ENCODE data around the gene CDC25A.

The CDC25A gene

DNA sequence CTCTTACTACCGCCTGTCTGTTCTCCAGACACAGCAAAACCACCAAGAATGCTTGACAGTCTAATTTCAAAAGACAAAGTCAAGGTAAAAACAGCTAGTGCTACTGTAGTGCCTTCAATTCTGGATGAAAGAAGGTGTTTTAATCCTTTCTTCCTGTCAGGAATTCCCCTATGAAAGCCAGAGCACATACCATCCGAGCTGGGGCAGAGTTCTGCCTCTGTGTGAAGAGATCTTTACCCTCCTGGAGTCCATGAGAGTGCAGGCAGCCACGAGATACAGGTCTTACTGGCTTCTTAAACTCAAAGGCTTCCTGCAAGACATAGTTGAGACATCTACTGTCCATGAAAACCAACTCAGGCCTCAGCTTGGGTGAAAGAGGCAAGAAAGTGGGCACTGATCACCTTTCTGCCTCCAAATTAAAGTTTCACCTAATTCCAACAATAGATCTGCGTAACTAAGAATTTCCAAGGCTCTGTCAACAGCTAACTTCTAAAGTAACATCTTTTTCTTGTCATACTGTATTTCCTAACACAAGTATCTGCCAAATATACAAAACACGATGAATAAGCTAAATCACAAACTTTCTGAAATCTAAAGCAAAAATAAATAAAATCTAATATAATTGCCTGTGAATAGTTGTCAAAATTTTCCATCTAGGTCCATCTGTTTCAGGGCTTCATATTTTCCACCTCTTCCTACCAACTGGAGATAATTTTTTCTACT is 7.5 kb downstream of the CDC25A start:
- H3K36me3 Mint-ChIP-seq, result peaks cover 100% of the 10 kb centered on the region
- H3K9me3 Mint-ChIP-seq, result no peaks in the 10 kb centered on the region
- DNase-seq (ENCODE audit: low spot score in 2 of 2) (no peak), ATAC-seq (no peak)
- no peaks in the 10 kb centered on the region for H3K4me1 Mint-ChIP-seq
- H3K27ac Mint-ChIP-seq, result no peak overlapping the region
- no peak overlapping the region for H3K4me3 Mint-ChIP-seq

GRCh38 chr3:48180021-48180420 is 8.2 kb downstream of the CDC25A start:
- Mint-ChIP-seq H3K4me3 (no peak overlapping the region), H3K36me3 (peaks cover 100% of the 10 kb centered on the region), H3K4me1 (no peaks in the 10 kb centered on the region), H3K27ac (no peak overlapping the region), H3K9me3 (no peaks in the 10 kb centered on the region)
- ATAC-seq (no peak), DNase-seq (ENCODE audit: low spot score in 2 of 2) (no peak)

DNA sequence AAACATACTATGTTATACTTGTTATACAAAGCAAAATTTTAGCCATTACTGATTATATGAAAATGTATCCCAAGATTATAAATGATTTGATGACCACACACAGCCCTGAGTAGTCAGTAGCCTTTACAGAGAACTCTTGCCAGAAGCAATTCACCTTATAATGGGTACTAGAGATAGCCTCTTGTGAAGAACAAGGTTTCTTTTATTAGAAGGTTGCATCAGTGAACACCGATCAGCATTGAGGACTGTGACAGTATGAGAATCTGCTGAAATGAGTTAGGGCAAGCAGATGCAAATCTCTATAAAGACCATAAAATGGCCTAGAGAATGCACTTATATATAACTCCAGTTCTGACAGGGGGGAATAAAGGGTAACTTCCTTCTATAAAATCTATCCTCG is 10.1 kb downstream of the CDC25A start:
- no peak overlapping the region for H3K4me3 Mint-ChIP-seq
- H3K4me1 Mint-ChIP-seq, result no peaks in the 10 kb centered on the region
- DNase-seq (ENCODE audit: low spot score in 2 of 2), result no peak
- H3K36me3 Mint-ChIP-seq, result peaks cover 100% of the 10 kb centered on the region
- ATAC-seq, result no peak
- no peaks in the 10 kb centered on the region for H3K9me3 Mint-ChIP-seq
- H3K27ac Mint-ChIP-seq, result no peak overlapping the region

DNA sequence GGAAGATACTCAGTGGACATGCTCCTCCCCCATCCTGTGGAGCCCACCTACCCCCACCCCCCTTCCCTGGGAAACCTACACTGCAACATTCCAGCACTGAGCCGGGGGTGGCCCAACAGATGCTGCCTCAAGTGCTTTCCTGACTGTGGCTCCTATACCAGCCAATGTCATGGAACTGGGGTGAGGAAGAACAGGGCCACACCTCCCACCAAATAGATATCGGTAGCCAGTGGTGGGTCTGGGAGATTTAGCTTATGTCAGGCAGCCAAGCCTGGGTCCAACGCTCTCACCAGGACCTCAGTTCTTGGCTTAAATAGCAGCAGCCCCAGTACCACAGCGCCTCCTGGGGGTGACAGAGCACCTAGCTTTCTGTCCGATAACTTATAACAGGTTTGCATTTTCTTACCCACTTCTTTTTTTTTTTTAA is 30.3 kb downstream of the CDC25A start:
- ATAC-seq (peak; percentile 50), DNase-seq (ENCODE audit: low spot score in 2 of 2) (peak; percentile 21 to 63)
- Mint-ChIP-seq H3K36me3 (peaks cover 56% of the 10 kb centered on the region), H3K9me3 (no peaks in the 10 kb centered on the region), H3K27ac (no peak overlapping the region), H3K4me3 (no peak overlapping the region), H3K4me1 (no peaks in the 10 kb centered on the region)

GRCh38 chr3:48157202-48157840 is 30.9 kb downstream of the CDC25A start:
- Mint-ChIP-seq H3K9me3 (no peaks in the 10 kb centered on the region), H3K4me1 (no peaks in the 10 kb centered on the region), H3K4me3 (no peak overlapping the region), H3K27ac (no peak overlapping the region), H3K36me3 (peaks cover 50% of the 10 kb centered on the region)
- DNase-seq (ENCODE audit: low spot score in 2 of 2) (no peak), ATAC-seq (no peak)

- Mint-ChIP-seq H3K36me3 (peaks cover 38% of the 10 kb centered on the region), H3K9me3 (no peaks in the 10 kb centered on the region), H3K4me1 (peaks cover 7% of the 10 kb centered on the region), H3K27ac (no peak overlapping the region), H3K4me3 (no peak overlapping the region)
- no peak for ATAC-seq
- DNase-seq (ENCODE audit: low spot score in 2 of 2), result no peak
These were observed 32.1 kb downstream of the CDC25A start for GRCh38 chr3:48156163-48156562.

DNA sequence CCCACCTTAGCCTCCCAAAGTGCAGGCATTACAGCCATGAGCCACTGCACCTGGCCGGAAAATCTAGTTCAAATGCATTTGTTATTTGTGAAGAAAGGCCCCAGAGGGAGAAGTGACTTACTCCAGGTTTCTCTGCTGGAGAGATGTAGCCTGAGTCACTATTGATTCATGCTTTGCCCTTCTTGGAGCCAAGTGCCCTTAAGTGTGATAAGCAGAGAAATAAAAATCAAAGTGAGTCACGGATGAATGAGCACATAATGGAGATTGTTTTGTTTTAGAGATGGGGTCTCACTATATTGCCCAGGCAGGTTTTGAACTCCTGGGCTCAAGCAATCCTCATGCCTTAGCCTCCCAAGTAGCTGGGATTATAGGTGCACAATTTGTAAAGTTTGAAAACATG is 33.1 kb downstream of the CDC25A start:
- Mint-ChIP-seq H3K9me3 (no peaks in the 10 kb centered on the region), H3K27ac (no peak overlapping the region), H3K36me3 (peaks cover 29% of the 10 kb centered on the region), H3K4me3 (no peak overlapping the region), H3K4me1 (peaks cover 10% of the 10 kb centered on the region)
- DNase-seq (ENCODE audit: low spot score in 2 of 2) (no peak), ATAC-seq (no peak)

DNA sequence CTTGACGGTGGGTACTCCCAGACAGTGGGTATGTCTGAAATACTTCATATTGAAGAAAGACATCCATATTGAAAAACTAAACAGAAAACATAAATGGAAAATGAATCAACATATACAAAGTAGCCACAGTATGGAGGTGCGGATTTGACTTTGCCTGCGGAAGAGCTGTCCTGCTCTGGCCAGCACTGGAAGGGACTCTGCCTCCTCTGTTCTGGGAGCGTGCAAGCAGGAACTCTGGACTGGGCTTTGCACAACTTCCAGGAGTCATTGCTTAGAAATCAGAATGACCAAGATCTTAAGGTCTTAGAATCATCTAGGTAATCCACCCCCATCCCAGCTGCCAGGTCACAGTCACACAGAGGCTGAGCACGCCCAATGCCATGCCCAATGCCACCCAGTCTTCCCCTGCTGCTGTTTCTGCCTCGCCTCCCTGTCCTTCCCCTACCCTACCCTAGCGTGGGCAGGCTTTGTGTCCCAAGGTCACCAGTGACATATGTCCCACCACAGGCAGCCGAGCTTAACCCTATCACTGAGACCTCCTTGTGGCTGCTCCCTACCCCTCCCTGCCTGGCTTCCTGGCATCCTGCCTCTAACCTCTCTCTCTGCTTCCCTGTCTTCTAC is 36.3 kb downstream of the CDC25A start:
- Mint-ChIP-seq H3K9me3 (no peaks in the 10 kb centered on the region), H3K4me1 (peaks cover 10% of the 10 kb centered on the region), H3K36me3 (no peaks in the 10 kb centered on the region), H3K4me3 (no peak overlapping the region), H3K27ac (no peak overlapping the region)
- ATAC-seq, result peak; percentile 36
- no peak for DNase-seq (ENCODE audit: low spot score in 2 of 2)

- peak overlapping the region; percentile 50 for H3K27ac Mint-ChIP-seq
- ATAC-seq (peak; percentile 92), DNase-seq (ENCODE audit: low spot score in 2 of 2) (peak; percentile 40 to 84)
- H3K36me3 Mint-ChIP-seq, result no peaks in the 10 kb centered on the region
- H3K9me3 Mint-ChIP-seq, result no peaks in the 10 kb centered on the region
- H3K4me3 Mint-ChIP-seq, result no peak overlapping the region
- H3K4me1 Mint-ChIP-seq, result peaks cover 10% of the 10 kb centered on the region
These were observed 37.0 kb downstream of the CDC25A start for GRCh38 chr3:48151058-48151806.

DNA sequence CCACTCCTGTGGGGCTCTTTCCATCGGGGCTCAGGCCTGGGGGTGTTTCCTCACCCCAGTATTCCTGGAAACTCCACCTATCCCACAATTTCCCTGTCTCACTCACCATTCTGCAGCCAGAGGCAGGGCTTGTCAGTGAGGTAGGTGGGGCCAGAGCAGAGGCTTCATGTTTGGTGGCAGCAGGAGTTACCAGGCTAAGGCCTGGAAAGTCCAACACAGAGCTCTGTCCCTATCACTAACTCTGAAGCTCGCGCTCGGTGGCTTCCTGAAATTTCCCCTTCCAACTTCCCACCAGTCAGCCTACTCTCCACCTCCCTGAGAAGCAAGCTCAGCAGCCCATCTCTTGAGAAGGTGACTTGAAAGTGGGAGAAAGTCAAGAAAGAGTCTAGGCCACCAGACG is 44.2 kb downstream of the CDC25A start:
- Mint-ChIP-seq H3K4me1 (no peaks in the 10 kb centered on the region), H3K36me3 (no peaks in the 10 kb centered on the region), H3K9me3 (no peaks in the 10 kb centered on the region), H3K27ac (no peak overlapping the region), H3K4me3 (no peak overlapping the region)
- DNase-seq (ENCODE audit: low spot score in 2 of 2), result no peak
- ATAC-seq, result no peak

GRCh38 chr3:48143567-48143966 is 44.6 kb downstream of the CDC25A start:
- no peak for ATAC-seq
- H3K36me3 Mint-ChIP-seq, result no peaks in the 10 kb centered on the region
- DNase-seq (ENCODE audit: low spot score in 2 of 2), result no peak
- H3K27ac Mint-ChIP-seq, result no peak overlapping the region
- no peaks in the 10 kb centered on the region for H3K4me1 Mint-ChIP-seq
- no peaks in the 10 kb centered on the region for H3K9me3 Mint-ChIP-seq
- H3K4me3 Mint-ChIP-seq, result no peak overlapping the region

DNA sequence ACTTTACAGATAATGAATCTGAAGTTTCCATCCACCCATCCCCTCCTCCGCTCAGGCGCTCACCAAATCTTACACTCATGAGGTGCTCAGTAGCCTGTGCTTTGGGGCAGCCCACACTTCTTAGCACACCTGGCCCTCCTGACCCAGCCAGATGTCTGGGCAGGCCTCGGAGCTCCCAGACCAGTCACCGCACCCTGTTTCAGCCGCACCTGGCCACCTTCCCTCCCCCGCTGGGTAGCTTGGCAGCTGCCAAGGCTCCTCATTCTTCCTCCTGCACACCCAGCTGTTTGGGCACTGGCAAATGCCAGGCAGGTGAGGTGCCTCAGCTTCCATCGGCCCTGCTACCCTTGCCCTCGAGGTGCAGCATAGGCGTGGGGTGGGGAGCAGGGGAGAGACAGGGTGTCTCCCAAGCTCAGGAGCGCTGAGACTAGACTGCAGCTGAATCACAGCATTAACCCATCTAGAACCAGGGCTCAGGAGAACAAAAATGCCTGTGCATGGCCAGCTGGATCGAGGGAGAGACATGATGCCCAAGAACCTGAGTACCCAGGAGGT is 45.8 kb downstream of the CDC25A start:
- H3K4me3 Mint-ChIP-seq, result no peak overlapping the region
- ATAC-seq (no peak), DNase-seq (ENCODE audit: low spot score in 2 of 2) (no peak)
- no peaks in the 10 kb centered on the region for H3K36me3 Mint-ChIP-seq
- no peaks in the 10 kb centered on the region for H3K4me1 Mint-ChIP-seq
- H3K27ac Mint-ChIP-seq, result no peak overlapping the region
- no peaks in the 10 kb centered on the region for H3K9me3 Mint-ChIP-seq

DNA sequence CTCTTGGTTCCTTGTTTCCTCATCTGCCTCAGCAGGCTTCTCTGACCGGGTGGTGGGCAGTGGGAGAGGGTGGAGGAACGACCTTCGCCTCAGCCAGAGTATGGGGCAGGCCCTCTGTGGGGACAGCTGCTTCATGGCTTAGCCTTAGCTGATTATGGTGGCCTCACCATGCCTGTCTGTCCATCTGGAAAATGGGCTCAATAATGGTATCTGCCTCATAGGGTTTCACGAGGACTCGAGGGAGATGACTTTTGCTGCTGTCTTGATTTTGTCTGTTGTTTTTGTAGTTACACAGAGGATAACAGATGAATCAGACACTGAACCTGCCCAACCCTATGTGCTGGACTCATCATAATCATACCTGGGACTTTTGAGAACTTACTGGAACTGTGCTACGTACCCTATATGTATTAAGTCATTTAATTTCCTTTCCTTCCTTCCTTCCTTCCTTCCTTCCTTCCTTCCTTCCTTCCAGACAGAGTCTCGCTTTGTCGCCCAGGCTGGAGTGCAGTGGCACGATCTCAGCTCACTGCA is 46.5 kb downstream of the CDC25A start:
- Mint-ChIP-seq H3K4me3 (no peak overlapping the region), H3K4me1 (no peaks in the 10 kb centered on the region), H3K27ac (no peak overlapping the region), H3K9me3 (no peaks in the 10 kb centered on the region), H3K36me3 (no peaks in the 10 kb centered on the region)
- DNase-seq (ENCODE audit: low spot score in 2 of 2), result no peak
- peak; percentile 13 for ATAC-seq

DNA sequence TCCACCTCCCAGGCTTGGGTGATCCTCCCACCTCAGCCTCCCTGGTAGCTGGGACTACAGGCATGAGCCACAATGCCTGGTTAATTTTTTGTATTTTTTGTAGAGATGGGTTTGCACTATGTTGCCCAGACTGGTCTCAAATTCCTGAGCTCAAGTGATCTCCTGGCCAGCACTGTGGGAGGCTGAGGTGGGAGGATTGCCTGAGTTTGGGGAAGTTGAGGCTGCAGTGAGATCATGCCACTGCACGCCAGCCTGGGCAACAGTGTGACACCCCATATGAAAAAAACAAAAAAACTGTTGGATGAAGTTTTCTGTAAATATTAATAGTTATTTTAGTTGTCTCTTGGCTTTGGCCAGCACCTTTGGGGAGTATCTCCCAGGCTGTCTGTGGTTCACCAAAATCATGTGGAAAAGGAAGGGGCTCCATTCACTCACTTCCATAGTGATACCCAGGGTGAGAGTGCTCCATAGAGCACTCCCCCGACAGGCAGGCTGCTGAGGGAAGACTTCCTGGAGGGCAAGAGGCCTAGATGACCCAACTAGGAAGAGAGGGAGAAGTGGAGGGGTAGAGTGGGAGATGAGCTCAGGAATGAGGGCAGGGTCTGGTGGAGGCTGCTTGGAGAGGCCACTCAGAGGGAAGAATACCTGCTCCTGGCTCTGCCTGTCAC is 47.1 kb downstream of the CDC25A start:
- no peak overlapping the region for H3K27ac Mint-ChIP-seq
- no peaks in the 10 kb centered on the region for H3K36me3 Mint-ChIP-seq
- H3K4me3 Mint-ChIP-seq, result no peak overlapping the region
- no peaks in the 10 kb centered on the region for H3K9me3 Mint-ChIP-seq
- no peaks in the 10 kb centered on the region for H3K4me1 Mint-ChIP-seq
- DNase-seq (ENCODE audit: low spot score in 2 of 2) (no peak), ATAC-seq (peak; percentile 34)

Data from stimulated activated effector memory CD8-positive, alpha-beta T cell treated with anti-CD3 and anti-CD28 coated beads, Interleukin-12 subunit alpha, Interleukin-12 subunit beta, amount 100 ng/mL, for 72 hours (primary cell).